ENCODE measurements around the gene PPP1R36.
A peak's percentile ranks its signal among the peaks of the same experiment; 100 is the strongest.
"Not testable (repeated sequence)": the region's sequence is repeated elsewhere in the genome, so short reads cannot be mapped to it uniquely, and the experiment has no call there.

The PPP1R36 gene

DNA sequence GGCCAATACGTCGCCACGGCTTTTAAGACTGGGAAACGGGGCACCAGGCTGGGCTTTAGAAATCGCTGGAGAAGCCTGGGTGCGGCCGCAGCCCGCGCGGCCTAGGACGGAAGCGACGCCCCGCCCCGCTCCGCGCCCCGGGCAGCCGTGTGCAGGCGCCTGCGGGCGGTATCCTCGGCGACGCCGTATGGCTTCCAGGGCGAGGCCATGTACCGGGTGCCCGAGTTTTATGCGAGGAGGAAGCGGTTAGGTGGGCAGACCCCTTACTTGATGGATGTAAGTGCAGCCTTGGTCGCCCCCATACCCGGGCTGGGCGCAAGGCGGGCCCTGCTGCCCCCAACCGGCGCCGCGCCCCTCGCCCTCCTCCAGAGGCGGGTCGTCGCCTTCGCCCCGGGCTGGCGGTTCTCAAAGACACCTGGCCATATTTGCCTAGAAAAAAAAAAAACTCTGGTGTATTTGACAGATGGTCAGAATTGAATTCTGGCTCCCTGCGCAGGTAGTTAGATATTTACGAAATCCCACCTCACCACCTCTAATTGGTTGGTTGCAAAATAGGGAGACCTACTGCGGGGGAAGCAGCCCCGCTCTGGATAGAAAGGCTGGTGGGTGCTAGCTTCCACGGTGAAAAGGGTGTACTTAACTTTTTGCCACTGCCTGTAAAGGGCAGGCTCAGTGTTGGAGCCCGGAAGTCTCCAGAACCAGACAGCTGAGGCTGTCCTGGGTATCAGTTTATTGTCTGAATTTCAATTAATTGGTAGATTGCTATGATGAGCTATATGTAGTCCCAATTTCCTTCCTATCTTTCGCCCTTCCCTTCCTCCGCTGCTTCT lies at the start of gene PPP1R36:
Gene PPP1R36, plus strand, starts transcription at position 171 of the 830 bp plus-strand sequence. Its CDS starts 37 bp downstream, at position 208.
- peak; percentile 59 for DNase-seq

DNA sequence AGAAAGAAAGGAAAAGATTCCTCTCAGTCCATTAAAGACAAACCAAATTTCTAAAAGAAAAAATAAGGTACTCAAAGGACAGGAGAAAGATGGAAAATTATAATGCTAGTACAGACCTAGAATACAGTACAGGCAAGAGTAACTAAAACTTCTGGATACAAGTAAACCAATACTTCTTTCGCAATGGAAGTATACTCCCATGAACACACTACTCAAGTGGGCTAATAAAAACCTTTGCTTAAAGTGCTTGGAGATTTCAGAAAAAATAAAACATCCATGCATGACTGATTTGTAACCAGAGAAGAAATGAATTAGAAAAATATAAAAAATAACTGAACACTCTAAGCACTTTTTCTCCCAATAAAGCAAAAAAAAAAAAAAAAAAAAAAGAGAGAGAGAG lies 49.7 kb upstream of the PPP1R36 start:
- DNase-seq: no peak

- no peak for DNase-seq
Observed at GRCh38 chr14:64501411-64502171, 48.2 kb upstream of the PPP1R36 start.

- no peak for DNase-seq
Observed at GRCh38 chr14:64502456-64502855, 47.3 kb upstream of the PPP1R36 start.

DNA sequence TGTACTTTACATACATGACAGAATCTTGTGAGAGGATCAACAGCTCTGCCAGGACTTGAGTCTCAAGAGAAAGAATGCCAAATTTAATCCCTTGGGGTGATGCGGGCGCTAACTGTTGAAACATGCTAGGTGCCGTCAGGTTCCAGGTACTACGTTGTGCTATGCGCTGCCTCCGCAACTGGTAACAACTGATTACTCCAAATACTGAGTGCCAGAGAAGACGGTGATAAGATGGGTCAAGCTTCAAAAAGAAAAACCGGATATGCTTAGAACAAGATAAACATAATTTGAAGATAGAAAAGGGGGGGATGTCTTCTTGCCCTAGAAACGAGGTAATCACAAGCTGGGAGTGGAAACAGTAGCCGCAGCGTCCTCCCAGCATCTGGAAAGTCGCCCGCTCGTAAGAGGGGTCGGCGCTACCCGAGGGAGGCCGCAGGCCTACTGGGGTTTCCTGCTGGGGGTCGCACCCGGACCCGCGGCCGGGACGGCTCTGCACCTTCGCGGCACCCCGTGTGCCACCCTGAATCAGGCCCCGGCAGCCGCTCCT lies 46.8 kb upstream of the PPP1R36 start:
- no peak for DNase-seq

- DNase-seq: peak; percentile 81
Observed at GRCh38 chr14:64503434-64504309, 46.1 kb upstream of the PPP1R36 start, which contains the start of gene ZBTB25. Gene ZBTB25 (minus strand): TSS chr14:64503838. CDS start chr14:64490533, 13,305 bp downstream.

- DNase-seq: peak; percentile 68
Observed at GRCh38 chr14:64504310-64504896, 45.4 kb upstream of the PPP1R36 start, which contains the start of gene ZBTB1. Gene ZBTB1 (plus strand): TSS chr14:64504770. CDS start chr14:64521505, 16,735 bp downstream.

DNA sequence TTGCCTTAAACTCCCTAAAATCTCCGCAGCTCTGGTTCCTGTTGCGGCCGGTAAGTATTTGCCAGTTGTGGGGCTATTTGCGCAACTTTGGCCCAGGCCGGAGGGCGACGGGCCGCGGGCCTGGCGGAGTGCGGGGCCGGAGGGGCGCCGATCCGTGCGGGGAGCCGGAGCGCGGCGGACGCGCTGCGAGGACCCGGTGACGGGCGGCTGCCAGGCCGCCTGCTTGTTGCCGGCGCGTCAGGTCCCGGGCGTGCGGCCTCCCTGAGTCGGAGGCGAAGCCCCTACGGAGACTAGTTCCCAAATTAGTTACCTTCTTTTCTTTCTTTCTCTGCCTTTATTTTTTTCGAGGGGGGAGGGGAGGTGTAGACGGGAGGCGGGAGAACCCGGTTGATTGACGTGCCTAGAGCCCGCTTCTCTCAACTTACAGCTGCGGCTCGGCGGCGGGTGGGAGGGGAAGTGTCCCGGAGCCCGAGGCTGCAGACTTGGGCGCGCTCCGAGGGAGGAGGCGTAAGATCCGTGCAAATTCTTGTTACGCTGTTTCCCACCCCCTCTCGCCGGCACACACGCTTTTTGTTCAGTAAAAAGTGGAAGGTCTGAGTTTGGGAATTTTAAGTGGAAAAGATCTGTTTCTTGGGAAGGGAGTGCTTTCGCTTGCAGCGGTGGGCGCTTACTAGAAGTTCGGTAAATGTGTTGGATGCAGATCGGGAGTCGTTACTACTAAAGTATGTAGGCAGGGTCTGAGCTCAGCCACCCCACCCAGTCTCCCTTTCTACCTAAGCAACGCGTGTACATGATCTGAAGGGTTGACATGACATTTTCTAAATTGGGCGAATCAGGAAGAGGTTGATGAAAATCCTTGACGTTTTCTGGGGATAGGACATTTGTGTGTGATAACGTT lies 44.6 kb upstream of the PPP1R36 start:
- DNase-seq: peak; percentile 48

- no peak for DNase-seq
Observed at GRCh38 chr14:64506721-64507120, 43.0 kb upstream of the PPP1R36 start.

GRCh38 chr14:64507376-64508156 lies 42.2 kb upstream of the PPP1R36 start:
- no peak for DNase-seq

GRCh38 chr14:64508215-64508776 lies 41.5 kb upstream of the PPP1R36 start:
- no peak for DNase-seq

GRCh38 chr14:64509036-64509435 lies 40.7 kb upstream of the PPP1R36 start:
- no peak for DNase-seq

- no peak for DNase-seq
Observed at GRCh38 chr14:64510825-64511671, 38.7 kb upstream of the PPP1R36 start.

DNA sequence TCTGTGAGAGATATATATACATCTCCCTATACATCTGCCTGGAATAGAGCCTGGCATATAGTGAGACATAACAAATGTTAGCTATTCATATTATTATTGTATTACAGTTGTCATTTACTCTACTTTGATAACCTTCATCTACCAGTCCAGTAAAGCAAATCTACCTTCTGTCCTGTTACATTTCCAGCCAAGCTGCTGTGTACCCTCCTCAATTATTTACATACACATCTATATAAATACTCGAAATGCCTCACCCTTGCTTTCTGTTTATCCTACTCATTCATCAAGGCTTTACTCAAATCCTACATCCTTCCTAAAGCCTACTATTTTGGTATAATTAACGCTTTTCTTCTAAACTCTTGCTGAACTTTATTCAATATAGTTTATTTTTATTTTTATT lies 36.5 kb upstream of the PPP1R36 start:
- DNase-seq: no peak

GRCh38 chr14:64515053-64515452 lies 34.7 kb upstream of the PPP1R36 start:
- DNase-seq: no peak

DNA sequence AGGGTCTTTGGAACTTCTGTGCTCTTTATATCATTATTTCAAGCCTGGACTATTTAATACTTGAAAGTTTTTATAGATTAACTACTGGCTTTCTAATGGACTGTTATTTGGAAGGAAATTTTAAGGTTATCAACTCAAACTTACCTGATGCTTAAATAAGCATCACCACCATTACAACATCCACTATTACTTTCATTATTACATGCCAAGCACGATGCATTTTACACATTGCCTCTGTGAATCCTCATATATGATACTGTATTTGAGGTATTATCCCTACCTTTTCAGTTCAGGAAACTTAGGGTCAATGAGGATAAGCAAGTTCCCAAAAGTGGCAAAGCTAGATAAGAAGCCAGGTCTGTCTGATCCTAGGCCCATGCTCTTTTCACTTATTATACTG lies 32.8 kb upstream of the PPP1R36 start:
- DNase-seq: no peak

DNA sequence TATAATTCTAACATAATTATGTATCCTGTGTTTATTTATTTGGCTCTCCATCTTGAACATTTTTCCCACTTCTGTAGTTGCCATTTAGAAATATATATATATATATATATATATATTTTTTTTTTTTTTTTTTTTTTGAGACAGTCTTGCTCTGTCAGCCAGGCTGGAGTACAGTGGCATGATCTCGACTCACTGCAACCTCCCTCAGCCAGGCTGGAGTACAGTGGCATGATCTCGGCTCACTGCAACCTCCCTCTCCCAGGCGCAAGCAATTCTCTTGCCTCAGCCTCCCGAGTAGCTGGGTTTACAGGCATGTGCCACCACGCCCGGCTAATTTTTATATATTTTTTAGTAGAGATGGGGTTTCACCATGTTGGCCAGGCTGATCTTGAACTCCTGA lies 32.1 kb upstream of the PPP1R36 start:
- not testable (repeated sequence) for DNase-seq

GRCh38 chr14:64518229-64518628 lies 31.5 kb upstream of the PPP1R36 start:
- DNase-seq: no peak

GRCh38 chr14:64520699-64521098 lies 29.1 kb upstream of the PPP1R36 start:
- DNase-seq: no peak

Data from NCI-H524 treated with DMSO at 0.1 percent for 48 hours (cell line).